HepG2 (cell line): Measurements from ENCODE around the gene OARD1. TPM values are rescaled to one million over a fixed set of nuclear protein-coding genes. Genes with fewer than 3 reads are reported as not detected.

Source experiments
- AGO1 ChIP-seq: fragments of 200-400 bp; formaldehyde crosslinking; IDR thresholded peaks from 2 replicates; pipeline ENCODE4 v1.6.1; 2017; ENCODE audit warnings: mild to moderate bottlenecking, low read depth, low read length, moderate library complexity; ENCODE audit not compliant: poor library complexity, severe bottlenecking
- ARNTL ChIP-seq: sonication (generic); formaldehyde crosslinking; IDR thresholded peaks from 2 replicates; pipeline ENCODE4 v1.4.0; 2020; ENCODE audit warnings: mild to moderate bottlenecking, missing genetic modification reagents
- HES4 ChIP-seq: sonication (generic); formaldehyde crosslinking; IDR thresholded peaks from 2 replicates; pipeline ENCODE4 v1.9.0; 2021; ENCODE audit warnings: mild to moderate bottlenecking, missing genetic modification reagents, borderline replicate concordance
- HNF1A ChIP-seq, 2 experiments: sonication (generic) in 1 of 2; formaldehyde crosslinking in 1 of 2; IDR thresholded peaks; 2 replicates each; pipeline versions ENCODE4 v1.4.0 to v1.6.1; 2016 to 2020; ENCODE audit warnings: borderline replicate concordance in 1 of 2, low read depth in 1 of 2, mild to moderate bottlenecking in 1 of 2, missing genetic modification reagents in 1 of 2
- MIER3 ChIP-seq: IDR thresholded peaks from 2 replicates; pipeline ENCODE4 v1.6.1; 2016; ENCODE audit warnings: missing compliant biosample characterization, borderline replicate concordance
- SNAPC5 ChIP-seq: sonication (generic); formaldehyde crosslinking; IDR thresholded peaks from 2 replicates; pipeline ENCODE4 v1.8.1; 2023; ENCODE audit warnings: mild to moderate bottlenecking, missing genetic modification reagents, borderline replicate concordance
- SRSF4 ChIP-seq: fragments of 200-400 bp; formaldehyde crosslinking; IDR thresholded peaks from one replicate; pipeline ENCODE4 v1.6.1; 2018; ENCODE audit warnings: mild to moderate bottlenecking, low read depth, low read length, moderate library complexity; ENCODE audit not compliant: poor library complexity, severe bottlenecking
- TOE1 ChIP-seq: sonication (generic); formaldehyde crosslinking; IDR thresholded peaks from 2 replicates; pipeline ENCODE4 v1.4.0; 2020; ENCODE audit warnings: mild to moderate bottlenecking, missing genetic modification reagents
- XBP1 ChIP-seq: sonication (generic); formaldehyde crosslinking; IDR thresholded peaks from 2 replicates; pipeline ENCODE4 v1.5.0; 2020; ENCODE audit warnings: missing genetic modification reagents
- ZBTB26 ChIP-seq: IDR thresholded peaks from 2 replicates; pipeline ENCODE4 v1.6.1; 2016; ENCODE audit warnings: missing compliant biosample characterization, missing genetic modification reagents, borderline replicate concordance
- ZEB1 ChIP-seq: IDR thresholded peaks from 2 replicates; pipeline ENCODE4 v1.6.1; 2012; ENCODE audit warnings: mild to moderate bottlenecking, low read depth, inconsistent platforms; ENCODE audit not compliant: insufficient replicate concordance
- ZNF101 ChIP-seq: sonication (generic); formaldehyde crosslinking; IDR thresholded peaks from 2 replicates; pipeline ENCODE4 v1.4.0; 2020; ENCODE audit warnings: mild to moderate bottlenecking, low read depth, missing genetic modification reagents, borderline replicate concordance
- ZNF235 ChIP-seq: sonication (generic); formaldehyde crosslinking; IDR thresholded peaks from 2 replicates; pipeline ENCODE4 v1.8.1; 2023; ENCODE audit warnings: mild to moderate bottlenecking, missing genetic modification reagents, borderline replicate concordance
- ZNF263 ChIP-seq: sonication (generic); formaldehyde crosslinking; IDR thresholded peaks from 2 replicates; pipeline ENCODE4 v1.4.0; 2020; ENCODE audit warnings: missing genetic modification reagents
- ZNF281 ChIP-seq: sonication (generic); formaldehyde crosslinking; IDR thresholded peaks from 2 replicates; pipeline ENCODE4 v1.4.0; 2020; ENCODE audit warnings: missing genetic modification reagents, borderline replicate concordance
- ZNF704 ChIP-seq: sonication (generic); formaldehyde crosslinking; IDR thresholded peaks from 2 replicates; pipeline ENCODE4 v1.8.1; 2023; ENCODE audit warnings: mild to moderate bottlenecking, inconsistent platforms, moderate library complexity, missing genetic modification reagents, borderline replicate concordance
- polyA plus RNA-seq, 8 experiments: library from polyadenylated mRNA; depleted of rRNA in 3 of 8; stranded (reverse) in 7 of 8; unstranded in 1 of 8; fragments of >200 nt; fragmentation: Illumina TruSeq in 4 of 8; extraction: Trizol in 4 of 8; gene quantifications; 2 replicates each; pipeline versions ENCODE4 v1.2.1 to v1.2.3, GENCODE V29; 2011 to 2016; ENCODE audit warnings: low read depth in 4 of 8, missing spikeins in 1 of 8, mixed read lengths in 1 of 8; ENCODE audit not compliant: insufficient read depth in 1 of 8
- total RNA-seq, 5 experiments: library from RNA; depleted of rRNA; stranded (reverse); fragments of >200 nt; fragmentation: Illumina TruSeq; extraction: Trizol; gene quantifications; 2 replicates each; pipeline ENCODE4 v1.2.3, GENCODE V29; 2016; ENCODE audit warnings: low read depth in 1 of 5

Gene OARD1
- total and polyA plus RNA-seq, 2 of the 13 experiments (the other 11 are each of a cell fraction or from before 2014, with no cell fraction given), result 18.4 to 49.0 TPM

- 0 out of 2 replicates have a peak, but pooled peaks have one; percentile 74 for TF ChIP-seq ZNF704
- TF ChIP-seq ZNF263 (CRISPR knock-in tag), result peak; percentile 28; the same call in 1 of the 2 replicates
- no peak; the same call in 1 of the 2 replicates for TF ChIP-seq ZNF235
- TF ChIP-seq ZNF281 (CRISPR knock-in tag), result no peak
- no peak for TF ChIP-seq XBP1 (CRISPR knock-in tag)
- peak; percentile 66 for TF ChIP-seq ZEB1
- TF ChIP-seq MIER3 (CRISPR knock-in tag), result 0 out of 2 replicates have a peak, but pooled peaks have one; percentile 16
- TF ChIP-seq SRSF4, result no peak
- no peak for TF ChIP-seq AGO1
- TF ChIP-seq ARNTL (CRISPR knock-in tag), result 0 out of 2 replicates have a peak, but pooled peaks have one; percentile 43
- no peak for TF ChIP-seq HES4 (CRISPR knock-in tag)
- TF ChIP-seq SNAPC5 (CRISPR knock-in tag), result no peak; the same call in 1 of the 2 replicates
- no peak for TF ChIP-seq ZNF101 (CRISPR knock-in tag)
- TF ChIP-seq HNF1A (IDR thresholded peaks at IDR 0.05; ENCODE audit: low read depth), result no peak
- TF ChIP-seq HNF1A (CRISPR knock-in tag; IDR thresholded peaks at IDR 0.05; ENCODE audit: borderline replicate concordance), result peak; percentile 56; the same call in 1 of the 2 replicates
- peak; percentile 5; the same call in 1 of the 2 replicates for TF ChIP-seq ZBTB26 (CRISPR knock-in tag)
- TF ChIP-seq TOE1 (CRISPR knock-in tag), result no peak
Observed at GRCh38 chr6:41071923-41072835, at the start of gene OARD1 (continued).
